ENCODE results near the gene FHIT.

DNA sequence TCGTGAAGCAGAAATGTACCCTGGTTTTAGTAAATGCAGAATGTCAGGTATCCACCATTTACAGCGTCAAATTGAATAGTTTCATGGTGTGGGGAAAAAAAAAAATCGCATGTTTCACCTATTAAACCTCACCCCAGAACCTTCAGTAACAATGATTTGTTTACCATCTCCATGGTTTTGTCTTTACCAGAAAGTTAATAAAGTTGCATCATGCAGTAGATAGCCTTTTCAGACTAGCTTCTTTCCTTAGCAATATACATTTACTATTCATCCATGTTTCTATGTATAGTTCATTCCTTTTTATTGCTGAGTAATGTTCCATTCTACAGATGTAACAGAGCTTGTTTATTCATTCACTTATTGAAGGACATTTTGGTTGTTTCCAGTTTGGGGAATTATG is 1066.1 kb downstream of the FHIT start:
- TF ChIP-seq TAF1 (IDR thresholded peaks at IDR 0.05; ENCODE audit: borderline replicate concordance, insufficient read depth, low read length) (no peak), SIN3A (IDR thresholded peaks at IDR 0.05; ENCODE audit: borderline replicate concordance, insufficient read depth, low read length) (no peak)
- TF ChIP-seq, protein P1, sequence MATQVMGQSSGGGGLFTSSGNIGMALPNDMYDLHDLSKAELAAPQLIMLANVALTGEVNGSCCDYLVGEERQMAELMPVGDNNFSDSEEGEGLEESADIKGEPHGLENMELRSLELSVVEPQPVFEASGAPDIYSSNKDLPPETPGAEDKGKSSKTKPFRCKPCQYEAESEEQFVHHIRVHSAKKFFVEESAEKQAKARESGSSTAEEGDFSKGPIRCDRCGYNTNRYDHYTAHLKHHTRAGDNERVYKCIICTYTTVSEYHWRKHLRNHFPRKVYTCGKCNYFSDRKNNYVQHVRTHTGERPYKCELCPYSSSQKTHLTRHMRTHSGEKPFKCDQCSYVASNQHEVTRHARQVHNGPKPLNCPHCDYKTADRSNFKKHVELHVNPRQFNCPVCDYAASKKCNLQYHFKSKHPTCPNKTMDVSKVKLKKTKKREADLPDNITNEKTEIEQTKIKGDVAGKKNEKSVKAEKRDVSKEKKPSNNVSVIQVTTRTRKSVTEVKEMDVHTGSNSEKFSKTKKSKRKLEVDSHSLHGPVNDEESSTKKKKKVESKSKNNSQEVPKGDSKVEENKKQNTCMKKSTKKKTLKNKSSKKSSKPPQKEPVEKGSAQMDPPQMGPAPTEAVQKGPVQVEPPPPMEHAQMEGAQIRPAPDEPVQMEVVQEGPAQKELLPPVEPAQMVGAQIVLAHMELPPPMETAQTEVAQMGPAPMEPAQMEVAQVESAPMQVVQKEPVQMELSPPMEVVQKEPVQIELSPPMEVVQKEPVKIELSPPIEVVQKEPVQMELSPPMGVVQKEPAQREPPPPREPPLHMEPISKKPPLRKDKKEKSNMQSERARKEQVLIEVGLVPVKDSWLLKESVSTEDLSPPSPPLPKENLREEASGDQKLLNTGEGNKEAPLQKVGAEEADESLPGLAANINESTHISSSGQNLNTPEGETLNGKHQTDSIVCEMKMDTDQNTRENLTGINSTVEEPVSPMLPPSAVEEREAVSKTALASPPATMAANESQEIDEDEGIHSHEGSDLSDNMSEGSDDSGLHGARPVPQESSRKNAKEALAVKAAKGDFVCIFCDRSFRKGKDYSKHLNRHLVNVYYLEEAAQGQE (IDR thresholded peaks at IDR 0.05; ENCODE audit: insufficient read depth in 1 of 2, low read depth in 2 of 2, low read length in 2 of 2), result no peak
